Breast epithelium (tissue), 3 donors: Measurements from ENCODE around the gene GNAO1.

Experiments used
- POLR2A ChIP-seq: fragments of 450-650 bp; IDR thresholded peaks from one replicate; pipeline ENCODE4 v1.6.1; 2016; ENCODE audit warnings: antibody characterized with exemption, mild to moderate bottlenecking, moderate library complexity
- POLR2AphosphoS5 ChIP-seq, 3 donors: sonication (generic); formaldehyde crosslinking; IDR thresholded peaks; one replicate each; pipeline ENCODE4 v1.6.1; 2017; ENCODE audit warnings: antibody characterized with exemption in 3 of 3
- TF ChIP-seq, protein P1 (sequence below), 3 donors: fragments of 450-650 bp; IDR thresholded peaks; one replicate each; pipeline ENCODE4 v1.5.1; 2016 to 2017; ENCODE audit warnings: antibody characterized with exemption in 3 of 3, mild to moderate bottlenecking in 3 of 3, moderate library complexity in 3 of 3

- no peak for TF ChIP-seq POLR2AphosphoS5 (IDR thresholded peaks at IDR 0.05)
- no peak for TF ChIP-seq POLR2A
- TF ChIP-seq, protein P1, sequence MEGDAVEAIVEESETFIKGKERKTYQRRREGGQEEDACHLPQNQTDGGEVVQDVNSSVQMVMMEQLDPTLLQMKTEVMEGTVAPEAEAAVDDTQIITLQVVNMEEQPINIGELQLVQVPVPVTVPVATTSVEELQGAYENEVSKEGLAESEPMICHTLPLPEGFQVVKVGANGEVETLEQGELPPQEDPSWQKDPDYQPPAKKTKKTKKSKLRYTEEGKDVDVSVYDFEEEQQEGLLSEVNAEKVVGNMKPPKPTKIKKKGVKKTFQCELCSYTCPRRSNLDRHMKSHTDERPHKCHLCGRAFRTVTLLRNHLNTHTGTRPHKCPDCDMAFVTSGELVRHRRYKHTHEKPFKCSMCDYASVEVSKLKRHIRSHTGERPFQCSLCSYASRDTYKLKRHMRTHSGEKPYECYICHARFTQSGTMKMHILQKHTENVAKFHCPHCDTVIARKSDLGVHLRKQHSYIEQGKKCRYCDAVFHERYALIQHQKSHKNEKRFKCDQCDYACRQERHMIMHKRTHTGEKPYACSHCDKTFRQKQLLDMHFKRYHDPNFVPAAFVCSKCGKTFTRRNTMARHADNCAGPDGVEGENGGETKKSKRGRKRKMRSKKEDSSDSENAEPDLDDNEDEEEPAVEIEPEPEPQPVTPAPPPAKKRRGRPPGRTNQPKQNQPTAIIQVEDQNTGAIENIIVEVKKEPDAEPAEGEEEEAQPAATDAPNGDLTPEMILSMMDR (IDR thresholded peaks at IDR 0.05), result no peak
These were observed 15.7 kb downstream of the GNAO1 start for GRCh38 chr16:56206951-56207350.
